Thyroid gland (tissue), 4 donors: ENCODE results near the gene DOCK3.

Experiments used
- POLR2A ChIP-seq, 2 donors: fragments of 450-650 bp; IDR thresholded peaks; one replicate each; pipeline ENCODE4 v1.6.1; 2017; ENCODE audit warnings: antibody characterized with exemption in 2 of 2, mild to moderate bottlenecking in 2 of 2, moderate library complexity in 1 of 2
- TF ChIP-seq, protein P1 (sequence below), 6 experiments: fragments of 200-600 bp in 3 of 6; fragments of 450-650 bp in 3 of 6; sonication (generic) in 3 of 6; IDR thresholded peaks; one replicate each; pipeline ENCODE4 v1.5.1; 2016 to 2019; ENCODE audit warnings: antibody characterized with exemption in 6 of 6, mild to moderate bottlenecking in 2 of 6, inconsistent platforms in 1 of 6, moderate library complexity in 1 of 6

DNA sequence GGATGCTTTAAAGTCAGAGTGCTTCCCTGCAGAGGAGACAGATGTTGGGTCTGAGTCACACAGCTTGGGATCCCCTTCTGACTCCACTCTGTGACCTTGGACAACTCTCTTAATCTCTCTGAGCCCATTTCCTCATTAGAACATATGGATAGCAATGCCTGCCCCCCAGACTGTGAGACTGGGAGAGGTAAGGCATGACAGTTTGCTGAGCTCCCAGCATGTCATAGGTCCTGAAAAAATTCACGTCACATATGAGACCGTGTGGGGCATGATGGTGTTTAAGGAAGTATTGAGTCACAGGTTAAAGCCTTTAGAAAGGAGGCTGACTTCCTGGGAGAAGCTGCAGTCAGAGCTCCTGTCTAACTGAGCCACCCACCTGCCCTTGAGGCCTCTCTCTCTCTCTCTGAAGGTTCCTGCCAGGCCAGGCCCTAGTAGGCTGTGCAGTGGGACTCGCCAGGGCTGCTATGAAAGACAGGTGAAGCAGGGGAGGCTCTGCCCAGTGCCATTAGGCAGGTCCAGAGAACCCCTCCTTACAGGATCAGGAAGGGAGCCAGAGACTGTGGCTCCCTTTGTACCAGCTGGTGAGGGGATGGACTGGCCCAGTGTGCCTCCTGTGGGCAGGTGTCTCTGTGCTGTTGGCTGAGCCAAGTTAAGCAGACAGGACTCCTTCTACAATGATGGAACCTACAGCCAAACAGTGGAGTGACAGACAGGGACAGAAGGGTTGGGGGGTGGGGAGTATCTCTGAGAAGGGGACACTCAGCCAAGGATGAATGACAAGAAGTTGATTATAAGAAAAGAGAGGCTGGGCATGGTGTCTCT, 19.5 kb upstream of the DOCK3 start:
- TF ChIP-seq, protein P1, sequence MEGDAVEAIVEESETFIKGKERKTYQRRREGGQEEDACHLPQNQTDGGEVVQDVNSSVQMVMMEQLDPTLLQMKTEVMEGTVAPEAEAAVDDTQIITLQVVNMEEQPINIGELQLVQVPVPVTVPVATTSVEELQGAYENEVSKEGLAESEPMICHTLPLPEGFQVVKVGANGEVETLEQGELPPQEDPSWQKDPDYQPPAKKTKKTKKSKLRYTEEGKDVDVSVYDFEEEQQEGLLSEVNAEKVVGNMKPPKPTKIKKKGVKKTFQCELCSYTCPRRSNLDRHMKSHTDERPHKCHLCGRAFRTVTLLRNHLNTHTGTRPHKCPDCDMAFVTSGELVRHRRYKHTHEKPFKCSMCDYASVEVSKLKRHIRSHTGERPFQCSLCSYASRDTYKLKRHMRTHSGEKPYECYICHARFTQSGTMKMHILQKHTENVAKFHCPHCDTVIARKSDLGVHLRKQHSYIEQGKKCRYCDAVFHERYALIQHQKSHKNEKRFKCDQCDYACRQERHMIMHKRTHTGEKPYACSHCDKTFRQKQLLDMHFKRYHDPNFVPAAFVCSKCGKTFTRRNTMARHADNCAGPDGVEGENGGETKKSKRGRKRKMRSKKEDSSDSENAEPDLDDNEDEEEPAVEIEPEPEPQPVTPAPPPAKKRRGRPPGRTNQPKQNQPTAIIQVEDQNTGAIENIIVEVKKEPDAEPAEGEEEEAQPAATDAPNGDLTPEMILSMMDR (IDR thresholded peaks at IDR 0.05), result no peak
- TF ChIP-seq POLR2A (IDR thresholded peaks at IDR 0.05), result no peak
